HG02938 (cell line): ENCODE measurements around the gene PRAC2.

Experiments
- ATAC-seq: cut with Tn5 transposase; IDR thresholded peaks from one replicate; pipeline ENCODE4 v1.9.1; 2021; ENCODE audit warnings: mild to moderate bottlenecking, moderate library complexity; ENCODE audit not compliant: unreplicated experiment

PRAC2 gene

GRCh38 chr17:48732688-48733629 lies 10.0 kb downstream of the PRAC2 start:
- no peak for ATAC-seq

- ATAC-seq: no peak
Observed at GRCh38 chr17:48733632-48734328, 10.8 kb downstream of the PRAC2 start.

- no peak for ATAC-seq
Observed at GRCh38 chr17:48734333-48735061, 11.5 kb downstream of the PRAC2 start.

GRCh38 chr17:48735062-48735351 lies 12.0 kb downstream of the PRAC2 start:
- ATAC-seq: no peak

- no peak for ATAC-seq
Observed at GRCh38 chr17:48737330-48738043, 14.5 kb downstream of the PRAC2 start.

GRCh38 chr17:48738424-48738802 lies 15.4 kb downstream of the PRAC2 start:
- no peak for ATAC-seq

GRCh38 chr17:48738803-48739526 lies 16.0 kb downstream of the PRAC2 start:
- ATAC-seq: no peak

- ATAC-seq: no peak
Observed at GRCh38 chr17:48740537-48740936, 17.6 kb downstream of the PRAC2 start.

- no peak for ATAC-seq
Observed at GRCh38 chr17:48745381-48746275, 22.6 kb downstream of the PRAC2 start.

GRCh38 chr17:48746916-48747444 lies 24.0 kb downstream of the PRAC2 start:
- ATAC-seq: no peak

- no peak for ATAC-seq
Observed at GRCh38 chr17:48747445-48748363, 24.7 kb downstream of the PRAC2 start.

- no peak for ATAC-seq
Observed at GRCh38 chr17:48748718-48749566, 26.0 kb downstream of the PRAC2 start.

GRCh38 chr17:48749621-48750553 lies 26.9 kb downstream of the PRAC2 start:
- no peak for ATAC-seq

GRCh38 chr17:48751172-48751571 lies 28.2 kb downstream of the PRAC2 start:
- no peak for ATAC-seq

- no peak for ATAC-seq
Observed at GRCh38 chr17:48751733-48752398, 28.9 kb downstream of the PRAC2 start.
